ENCODE measurements around the gene TNFSF8. TPM values are rescaled to one million over a fixed set of nuclear protein-coding genes. Genes with fewer than 3 reads are reported as not detected.

Gene TNFSF8
- total RNA-seq, 1 experiment from 2014 or later = not detected

DNA sequence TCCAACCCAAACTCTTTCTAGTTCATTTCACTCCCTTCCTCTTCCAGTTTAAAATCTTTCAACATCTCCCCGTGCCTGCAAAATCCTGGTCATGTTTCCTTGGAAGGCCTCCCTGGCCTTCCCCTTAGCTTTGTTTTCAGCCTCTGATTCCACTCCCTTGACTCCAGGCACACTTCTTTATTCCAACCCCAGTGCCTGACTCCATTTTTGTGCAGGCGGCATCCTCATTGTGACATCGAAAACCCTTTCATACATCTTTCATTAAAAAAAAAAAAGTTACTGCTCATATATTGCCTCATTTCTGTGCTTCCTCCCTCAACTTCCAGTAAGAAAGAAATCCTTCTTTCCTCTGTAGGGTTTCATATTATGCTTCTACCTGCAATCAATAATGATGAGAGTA is 7.1 kb upstream of the TNFSF8 start:
- no peak overlapping the region for H3K4me3 Mint-ChIP-seq (ENCODE audit: unreplicated experiment)
- BruUV-seq (replicated peaks) = no TSS peak
- H3K36me3 Mint-ChIP-seq (ENCODE audit: insufficient read depth, unreplicated experiment) = no peaks in the 10 kb centered on the region
- H3K9me3 Mint-ChIP-seq (ENCODE audit: unreplicated experiment) = no peaks in the 10 kb centered on the region
- no peaks in the 10 kb centered on the region for H3K27me3 Mint-ChIP-seq (ENCODE audit: insufficient read depth, unreplicated experiment)
- no peak overlapping the region for H3K27ac Mint-ChIP-seq (ENCODE audit: low read depth, unreplicated experiment)
- no peak for DNase-seq (ENCODE audit: unreplicated experiment)
- peaks cover 5% of the 10 kb centered on the region for H3K4me1 Mint-ChIP-seq (ENCODE audit: insufficient read depth, unreplicated experiment)
- TF ChIP-seq, protein P1, sequence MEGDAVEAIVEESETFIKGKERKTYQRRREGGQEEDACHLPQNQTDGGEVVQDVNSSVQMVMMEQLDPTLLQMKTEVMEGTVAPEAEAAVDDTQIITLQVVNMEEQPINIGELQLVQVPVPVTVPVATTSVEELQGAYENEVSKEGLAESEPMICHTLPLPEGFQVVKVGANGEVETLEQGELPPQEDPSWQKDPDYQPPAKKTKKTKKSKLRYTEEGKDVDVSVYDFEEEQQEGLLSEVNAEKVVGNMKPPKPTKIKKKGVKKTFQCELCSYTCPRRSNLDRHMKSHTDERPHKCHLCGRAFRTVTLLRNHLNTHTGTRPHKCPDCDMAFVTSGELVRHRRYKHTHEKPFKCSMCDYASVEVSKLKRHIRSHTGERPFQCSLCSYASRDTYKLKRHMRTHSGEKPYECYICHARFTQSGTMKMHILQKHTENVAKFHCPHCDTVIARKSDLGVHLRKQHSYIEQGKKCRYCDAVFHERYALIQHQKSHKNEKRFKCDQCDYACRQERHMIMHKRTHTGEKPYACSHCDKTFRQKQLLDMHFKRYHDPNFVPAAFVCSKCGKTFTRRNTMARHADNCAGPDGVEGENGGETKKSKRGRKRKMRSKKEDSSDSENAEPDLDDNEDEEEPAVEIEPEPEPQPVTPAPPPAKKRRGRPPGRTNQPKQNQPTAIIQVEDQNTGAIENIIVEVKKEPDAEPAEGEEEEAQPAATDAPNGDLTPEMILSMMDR (IDR thresholded peaks at IDR 0.05; ENCODE audit: unreplicated experiment) = no peak
- ChIA-PET CTCF (interaction anchor here (0.6 to 0.7 kb wide), 2 partner anchors 20 to 1060 kb away, joined by 3 to 5 read pairs; no protein-coding TSS in a partner anchor), POLR2A (interaction anchor here (0.7 kb wide), 1 partner anchor 152 kb away, joined by 4 read pairs; no protein-coding TSS in a partner anchor)
- intact Hi-C loops (cut with micrococcal nuclease) = no loop called here

DNA sequence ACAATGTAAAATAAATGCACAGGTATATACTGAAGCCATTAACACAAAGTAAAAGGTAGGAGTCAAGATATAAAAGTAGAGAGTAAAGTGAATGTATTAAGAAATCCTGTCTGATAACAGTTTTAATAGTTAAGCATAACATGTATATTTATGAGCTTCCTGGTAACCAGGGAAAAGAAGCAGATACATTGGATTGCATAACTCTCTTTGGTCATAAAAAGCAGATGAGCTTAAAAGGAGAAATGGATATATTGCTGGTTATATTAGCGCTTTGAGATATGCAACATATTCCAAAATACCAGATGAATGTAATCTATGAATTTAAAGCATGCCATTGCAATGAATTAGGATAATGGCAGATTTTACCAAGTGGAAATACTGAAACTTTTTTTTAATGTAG is 6.2 kb upstream of the TNFSF8 start:
- BruUV-seq (replicated peaks) = no TSS peak
- no peaks in the 10 kb centered on the region for H3K27me3 Mint-ChIP-seq (ENCODE audit: insufficient read depth, unreplicated experiment)
- H3K4me3 Mint-ChIP-seq (ENCODE audit: unreplicated experiment) = no peak overlapping the region
- no peaks in the 10 kb centered on the region for H3K9me3 Mint-ChIP-seq (ENCODE audit: unreplicated experiment)
- TF ChIP-seq, protein P1 (IDR thresholded peaks at IDR 0.05; ENCODE audit: unreplicated experiment) = no peak
- no peak for DNase-seq (ENCODE audit: unreplicated experiment)
- H3K4me1 Mint-ChIP-seq (ENCODE audit: insufficient read depth, unreplicated experiment) = peaks cover 5% of the 10 kb centered on the region
- H3K27ac Mint-ChIP-seq (ENCODE audit: low read depth, unreplicated experiment) = no peak overlapping the region
- H3K36me3 Mint-ChIP-seq (ENCODE audit: insufficient read depth, unreplicated experiment) = no peaks in the 10 kb centered on the region
- intact Hi-C loops (cut with micrococcal nuclease) = no loop called here
- CTCF ChIA-PET = interaction anchor here (0.7 to 1.4 kb wide), 4 partner anchors 30 to 1641 kb away, joined by 3 to 5 read pairs (median 4); no protein-coding TSS in a partner anchor
- POLR2A ChIA-PET = no interaction called here

DNA sequence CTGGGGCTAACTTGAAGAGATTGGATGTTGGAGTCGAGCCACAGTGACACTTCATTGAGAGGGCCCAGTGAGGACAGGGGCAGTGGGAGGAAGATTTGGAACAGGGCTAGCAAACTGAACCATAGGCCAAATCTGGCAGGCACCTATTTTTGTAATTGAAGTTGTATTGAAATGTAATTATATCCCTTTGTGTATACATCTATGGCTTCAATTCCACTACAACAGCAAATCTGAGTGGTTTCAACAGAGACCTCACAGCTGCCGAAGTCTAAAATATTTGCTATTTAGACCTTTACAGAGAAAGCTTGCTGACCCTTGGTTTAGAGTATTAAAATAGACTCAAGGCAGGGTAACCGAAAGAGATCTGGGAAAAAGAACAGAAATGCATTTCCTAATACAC is 4.7 kb upstream of the TNFSF8 start:
- no peak for DNase-seq (ENCODE audit: unreplicated experiment)
- Mint-ChIP-seq H3K4me3 (ENCODE audit: unreplicated experiment) (no peak overlapping the region), H3K27ac (ENCODE audit: low read depth, unreplicated experiment) (no peak overlapping the region), H3K36me3 (ENCODE audit: insufficient read depth, unreplicated experiment) (no peaks in the 10 kb centered on the region), H3K4me1 (ENCODE audit: insufficient read depth, unreplicated experiment) (no peaks in the 10 kb centered on the region), H3K9me3 (ENCODE audit: unreplicated experiment) (no peaks in the 10 kb centered on the region), H3K27me3 (ENCODE audit: insufficient read depth, unreplicated experiment) (no peaks in the 10 kb centered on the region)
- intact Hi-C loops (cut with micrococcal nuclease) = no loop called here
- TF ChIP-seq, protein P1 (IDR thresholded peaks at IDR 0.05; ENCODE audit: unreplicated experiment) = no peak
- CTCF ChIA-PET = interaction anchor here (1.2 to 1.4 kb wide), 2 partner anchors 24 to 29 kb away, joined by 4 to 5 read pairs; no protein-coding TSS in a partner anchor
- POLR2A ChIA-PET = no interaction called here
- BruUV-seq (replicated peaks) = no TSS peak

DNA sequence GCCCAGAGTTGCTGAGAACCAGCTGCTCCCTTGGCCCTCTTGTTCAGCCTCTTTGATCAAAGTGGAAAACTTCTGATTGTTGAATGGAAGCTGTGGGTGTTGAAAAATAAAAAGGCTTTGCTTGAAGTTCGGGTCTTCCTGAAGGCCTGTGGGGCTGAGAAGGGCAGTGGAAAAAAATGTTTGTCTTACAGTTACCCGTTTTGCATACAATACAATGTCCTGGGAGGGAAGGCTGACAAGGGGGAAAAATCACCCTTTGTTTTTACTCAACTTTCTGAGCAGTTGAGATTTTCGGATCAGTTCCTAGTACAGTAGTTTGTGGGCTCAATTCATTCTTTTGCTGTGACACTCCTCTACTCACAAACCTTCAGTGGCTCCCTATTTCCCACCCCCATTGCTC is 2.1 kb upstream of the TNFSF8 start:
- no peak overlapping the region for H3K27ac Mint-ChIP-seq (ENCODE audit: low read depth, unreplicated experiment)
- intact Hi-C loops (cut with micrococcal nuclease) = no loop called here
- H3K4me3 Mint-ChIP-seq (ENCODE audit: unreplicated experiment) = no peak overlapping the region
- peaks cover 5% of the 10 kb centered on the region for H3K27me3 Mint-ChIP-seq (ENCODE audit: insufficient read depth, unreplicated experiment)
- TF ChIP-seq, protein P1 (IDR thresholded peaks at IDR 0.05; ENCODE audit: unreplicated experiment) = no peak
- no TSS peak for BruUV-seq (replicated peaks)
- ChIA-PET CTCF (interaction anchor here (0.8 kb wide), 1 partner anchor 84 kb away, joined by 4 read pairs; no protein-coding TSS in a partner anchor), POLR2A (interaction anchor here (0.6 kb wide), 1 partner anchor 70 kb away, joined by 3 read pairs; no protein-coding TSS in a partner anchor)
- H3K4me1 Mint-ChIP-seq (ENCODE audit: insufficient read depth, unreplicated experiment) = no peaks in the 10 kb centered on the region
- DNase-seq (ENCODE audit: unreplicated experiment) = no peak
- H3K36me3 Mint-ChIP-seq (ENCODE audit: insufficient read depth, unreplicated experiment) = no peaks in the 10 kb centered on the region
- no peaks in the 10 kb centered on the region for H3K9me3 Mint-ChIP-seq (ENCODE audit: unreplicated experiment)

Data from MCF 10A (cell line).